H9 (cell line): ENCODE data around the gene ZNF675. TPM values are rescaled to one million over a fixed set of nuclear protein-coding genes. Genes with fewer than 3 reads are reported as not detected.
"Not testable (repeated sequence)": the region's sequence is repeated elsewhere in the genome, so short reads cannot be mapped to it uniquely, and the experiment has no call there.

Experiments
- DNase-seq: peaks from one replicate; pipeline ENCODE4 v3.0.0-alpha.2; 2017
- H2AFZ ChIP-seq: one replicate; pipeline ENCODE4 v1.6.1; 2013; ENCODE audit warnings: mild to moderate bottlenecking, low read length, control low read depth, moderate library complexity
- H2AK5ac ChIP-seq: 2 replicates; pipeline ENCODE4 v1.6.1; 2013; ENCODE audit warnings: low read length, control low read depth, mixed read lengths; ENCODE audit not compliant: insufficient read length
- H2BK120ac ChIP-seq: one replicate; pipeline ENCODE4 v1.6.1; 2013; ENCODE audit warnings: low read depth, mild to moderate bottlenecking, low read length, control low read depth, inconsistent platforms; ENCODE audit not compliant: poor library complexity, severe bottlenecking
- H2BK12ac ChIP-seq: 2 replicates; pipeline ENCODE4 v1.6.1; 2013; ENCODE audit warnings: low read length, control low read depth, mixed read lengths, low read depth; ENCODE audit not compliant: insufficient read length
- H2BK15ac ChIP-seq: 2 replicates; pipeline ENCODE4 v1.6.1; 2013; ENCODE audit warnings: low read depth, low read length, control low read depth
- H2BK20ac ChIP-seq: one replicate; pipeline ENCODE4 v1.6.1; 2013; ENCODE audit warnings: low read depth, mild to moderate bottlenecking, low read length, control low read depth, inconsistent platforms; ENCODE audit not compliant: poor library complexity, severe bottlenecking
- H2BK5ac ChIP-seq: 2 replicates; pipeline ENCODE4 v1.6.1; 2013; ENCODE audit warnings: low read length, control low read depth, mixed read lengths; ENCODE audit not compliant: insufficient read length
- H3K14ac ChIP-seq: 2 replicates; pipeline ENCODE4 v1.6.1; 2013; ENCODE audit warnings: low read length, control low read depth; ENCODE audit not compliant: insufficient read depth
- H3K18ac ChIP-seq: 2 replicates; pipeline ENCODE4 v1.6.1; 2013; ENCODE audit warnings: low read depth, mild to moderate bottlenecking, mixed read lengths, low read length, control low read depth; ENCODE audit not compliant: insufficient read length
- H3K23ac ChIP-seq: 2 replicates; pipeline ENCODE4 v1.6.1; 2013; ENCODE audit warnings: low read length, control low read depth, mixed read lengths, low read depth; ENCODE audit not compliant: insufficient read length
- H3K23me2 ChIP-seq: 2 replicates; pipeline ENCODE4 v1.6.1; 2013; ENCODE audit warnings: low read depth, mild to moderate bottlenecking, mixed read lengths, low read length, control low read depth; ENCODE audit not compliant: insufficient read length, poor library complexity, severe bottlenecking
- H3K27ac ChIP-seq: 2 replicates; pipeline ENCODE4 v1.5.1; 2013; ENCODE audit warnings: low read length, control low read depth, mixed read lengths, low read depth; ENCODE audit not compliant: insufficient read length
- H3K27me3 ChIP-seq: 2 replicates; pipeline ENCODE4 v1.6.1; 2013; ENCODE audit warnings: low read length, control low read depth, inconsistent platforms; ENCODE audit not compliant: insufficient read depth
- H3K4ac ChIP-seq: 2 replicates; pipeline ENCODE4 v1.6.1; 2013; ENCODE audit warnings: low read depth, mild to moderate bottlenecking, control low read depth, inconsistent platforms, low read length, moderate library complexity
- H3K4me1 ChIP-seq: 2 replicates; pipeline ENCODE4 v1.6.1; 2013; ENCODE audit warnings: low read length, control low read depth, inconsistent platforms; ENCODE audit not compliant: insufficient read depth
- H3K4me2 ChIP-seq: 2 replicates; pipeline ENCODE4 v1.6.1; 2013; ENCODE audit warnings: low read length, control low read depth, mixed read lengths; ENCODE audit not compliant: insufficient read length, insufficient read depth
- H3K56ac ChIP-seq: 2 replicates; pipeline ENCODE4 v1.6.1; 2013; ENCODE audit warnings: low read depth, mild to moderate bottlenecking, mixed read lengths, low read length, control low read depth; ENCODE audit not compliant: insufficient read length
- H3K79me1 ChIP-seq: 2 replicates; pipeline ENCODE4 v1.6.1; 2013; ENCODE audit warnings: low read depth, mild to moderate bottlenecking, moderate library complexity, low read length, control low read depth, inconsistent platforms; ENCODE audit not compliant: insufficient read depth, poor library complexity, severe bottlenecking
- H3K79me2 ChIP-seq: 2 replicates; pipeline ENCODE4 v1.6.1; 2013; ENCODE audit warnings: low read length, control low read depth, inconsistent platforms; ENCODE audit not compliant: insufficient read depth
- H3K9ac ChIP-seq: 2 replicates; pipeline ENCODE4 v1.6.1; 2013; ENCODE audit warnings: low read length, control low read depth, mixed read lengths; ENCODE audit not compliant: insufficient read length; ENCODE audit errors: extremely low read depth
- H3K9me3 ChIP-seq: one replicate; pipeline ENCODE4 v1.6.1; 2013; ENCODE audit warnings: low read depth, low read length, inconsistent platforms; ENCODE audit not compliant: control insufficient read depth
- H3T11ph ChIP-seq: one replicate; pipeline ENCODE4 v1.6.1; 2013; ENCODE audit warnings: mild to moderate bottlenecking, low read length, control low read depth, inconsistent platforms
- H4K20me1 ChIP-seq: one replicate; pipeline ENCODE4 v1.6.1; 2013; ENCODE audit not compliant: control insufficient read depth, insufficient read length, insufficient read depth
- H4K5ac ChIP-seq: 2 replicates; pipeline ENCODE4 v1.6.1; 2013; ENCODE audit warnings: low read depth, mild to moderate bottlenecking, mixed read lengths, low read length, control low read depth; ENCODE audit not compliant: insufficient read length
- H4K8ac ChIP-seq: replicated peaks from 2 replicates; pipeline ENCODE4 v1.6.1; 2013; ENCODE audit warnings: low read length, control low read depth, mixed read lengths, low read depth; ENCODE audit not compliant: insufficient read length
- H4K91ac ChIP-seq: 2 replicates; pipeline ENCODE4 v1.6.1; 2013; ENCODE audit warnings: low read depth, mild to moderate bottlenecking, moderate library complexity, mixed read lengths, low read length, control low read depth; ENCODE audit not compliant: insufficient read length
- H3K27ac Mint-ChIP-seq, 3 experiments: 2 replicates in 2 of 3; 3 replicates in 1 of 3; pipeline ENCODE4 v1.8.0; 2020 to 2021; ENCODE audit warnings: mixed read lengths in 3 of 3, mild to moderate bottlenecking in 1 of 3, moderate library complexity in 1 of 3
- H3K27me3 Mint-ChIP-seq: 2 replicates; pipeline ENCODE4 v1.8.0; 2021; ENCODE audit warnings: low read depth, mild to moderate bottlenecking, moderate library complexity, mixed read lengths
- H3K36me3 Mint-ChIP-seq, 3 experiments: 2 replicates in 2 of 3; 3 replicates in 1 of 3; pipeline ENCODE4 v1.8.0; 2020 to 2021; ENCODE audit warnings: low read depth in 3 of 3, mixed read lengths in 3 of 3; ENCODE audit not compliant: insufficient read depth in 1 of 3
- H3K4me1 Mint-ChIP-seq, 2 experiments: 2 replicates each; pipeline ENCODE4 v1.8.0; 2020; ENCODE audit warnings: mixed read lengths in 2 of 2
- H3K4me3 Mint-ChIP-seq, 2 experiments: 2 replicates in 1 of 2; 3 replicates in 1 of 2; pipeline ENCODE4 v1.8.0; 2020 to 2021; ENCODE audit warnings: mild to moderate bottlenecking in 2 of 2, mixed read lengths in 2 of 2, moderate library complexity in 1 of 2
- H3K9me3 Mint-ChIP-seq, 2 experiments: 2 replicates in 1 of 2; 3 replicates in 1 of 2; pipeline ENCODE4 v1.8.0; 2020; ENCODE audit warnings: mild to moderate bottlenecking in 2 of 2, mixed read lengths in 2 of 2, moderate library complexity in 1 of 2
- WGBS: extraction: QIAGEN DNeasy Blood & Tissue Kit; methylation state at CpG from one replicate; pipeline ENCODE4 v1.1.7; 2013; ENCODE audit warnings: missing lambda C conversion rate, low lambda C conversion rate, mixed read lengths; ENCODE audit not compliant: insufficient read length; ENCODE audit errors: extremely low coverage; 5-methylcytosine and 5-hydroxymethylcytosine counted together
- total RNA-seq: library from RNA; stranded (reverse); gene quantifications from 2 replicates; pipeline ENCODE4 v1.2.1, GENCODE V29; 2021

The ZNF675 gene
- total RNA-seq, 1 experiment from 2014 or later, result 33.1 TPM

DNA sequence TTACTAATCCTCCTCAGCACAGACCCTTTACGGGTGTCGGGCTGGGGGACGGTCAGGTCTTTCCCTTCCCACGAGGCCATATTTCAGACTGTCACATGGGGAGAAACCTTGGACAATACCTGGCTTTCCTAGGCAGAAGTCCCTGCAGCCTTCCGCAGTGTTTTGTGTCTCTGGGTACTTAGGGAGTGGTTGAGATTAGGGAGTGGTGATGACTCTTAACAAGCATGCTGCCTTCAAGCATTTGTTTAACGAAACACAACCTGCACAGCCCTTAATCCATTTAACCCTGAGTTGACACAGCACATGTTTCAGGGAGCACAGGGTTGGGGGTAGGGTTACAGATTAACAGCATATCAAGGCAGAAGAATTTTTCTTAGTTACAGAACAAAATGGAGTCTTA, 37.1 kb upstream of the ZNF675 start:
- not testable (repeated sequence) for H3K23ac ChIP-seq, H3K18ac ChIP-seq, H3K23me2 ChIP-seq, H4K8ac ChIP-seq, DNase-seq, H3K36me3 Mint-ChIP-seq, H3K79me1 ChIP-seq, H4K5ac ChIP-seq, H2BK12ac ChIP-seq, H4K91ac ChIP-seq, H3K4ac ChIP-seq, H2BK120ac ChIP-seq, H2BK20ac ChIP-seq, H3T11ph ChIP-seq, H3K27ac ChIP-seq, H3K9me3 Mint-ChIP-seq, H3K14ac ChIP-seq, H3K4me3 Mint-ChIP-seq, H3K4me2 ChIP-seq, H3K27me3 ChIP-seq, H3K27me3 Mint-ChIP-seq, H4K20me1 ChIP-seq, H2AK5ac ChIP-seq, H2AFZ ChIP-seq, H2BK5ac ChIP-seq, H3K4me1 ChIP-seq, H3K79me2 ChIP-seq, H3K9me3 ChIP-seq, H3K56ac ChIP-seq, H3K9ac ChIP-seq, H2BK15ac ChIP-seq
- H3K4me1 Mint-ChIP-seq, result peaks cover 23 to 31% of the 10 kb centered on the region in 2 experiments
- no CpG with 5 or more reads among the region's 6 CpGs for WGBS
- H3K27ac Mint-ChIP-seq, result peak overlapping the region in 1 of 3 experiments; percentile 34; a peak in 1 of 7 replicates
